Peyer's patch (tissue), 4 donors: ENCODE measurements around the gene CFAP97.

Source experiments
- POLR2A ChIP-seq, 2 donors: fragments of 450-650 bp; IDR thresholded peaks; one replicate each; pipeline ENCODE4 v1.5.1; 2017; ENCODE audit warnings: antibody characterized with exemption in 2 of 2, mild to moderate bottlenecking in 2 of 2, moderate library complexity in 2 of 2
- TF ChIP-seq, protein P1 (sequence below), 6 experiments: fragments of 450-650 bp in 4 of 6; fragments of 200-600 bp in 2 of 6; sonication (generic) in 1 of 6; IDR thresholded peaks; one replicate each; pipeline ENCODE4 v1.5.1; 2017 to 2019; ENCODE audit warnings: antibody characterized with exemption in 6 of 6, mild to moderate bottlenecking in 3 of 6, moderate library complexity in 1 of 6

DNA sequence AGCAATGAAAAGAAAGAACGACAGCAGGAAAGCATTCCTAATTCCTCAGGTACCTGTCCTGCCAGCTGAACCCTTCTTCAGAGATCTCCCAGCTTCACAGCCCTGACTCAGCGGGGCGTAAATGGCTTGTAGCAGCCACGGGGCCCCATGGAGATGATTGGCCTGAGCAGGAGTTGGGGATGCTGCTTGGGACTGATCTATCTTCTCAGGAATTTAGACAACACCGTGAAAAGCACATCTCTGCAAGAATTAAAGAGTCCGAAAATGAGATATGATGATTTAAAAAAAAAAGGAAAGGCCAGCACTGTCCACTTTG lies 83.2 kb downstream of the CFAP97 start:
- TF ChIP-seq, protein P1, sequence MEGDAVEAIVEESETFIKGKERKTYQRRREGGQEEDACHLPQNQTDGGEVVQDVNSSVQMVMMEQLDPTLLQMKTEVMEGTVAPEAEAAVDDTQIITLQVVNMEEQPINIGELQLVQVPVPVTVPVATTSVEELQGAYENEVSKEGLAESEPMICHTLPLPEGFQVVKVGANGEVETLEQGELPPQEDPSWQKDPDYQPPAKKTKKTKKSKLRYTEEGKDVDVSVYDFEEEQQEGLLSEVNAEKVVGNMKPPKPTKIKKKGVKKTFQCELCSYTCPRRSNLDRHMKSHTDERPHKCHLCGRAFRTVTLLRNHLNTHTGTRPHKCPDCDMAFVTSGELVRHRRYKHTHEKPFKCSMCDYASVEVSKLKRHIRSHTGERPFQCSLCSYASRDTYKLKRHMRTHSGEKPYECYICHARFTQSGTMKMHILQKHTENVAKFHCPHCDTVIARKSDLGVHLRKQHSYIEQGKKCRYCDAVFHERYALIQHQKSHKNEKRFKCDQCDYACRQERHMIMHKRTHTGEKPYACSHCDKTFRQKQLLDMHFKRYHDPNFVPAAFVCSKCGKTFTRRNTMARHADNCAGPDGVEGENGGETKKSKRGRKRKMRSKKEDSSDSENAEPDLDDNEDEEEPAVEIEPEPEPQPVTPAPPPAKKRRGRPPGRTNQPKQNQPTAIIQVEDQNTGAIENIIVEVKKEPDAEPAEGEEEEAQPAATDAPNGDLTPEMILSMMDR (IDR thresholded peaks at IDR 0.05): no peak
- no peak for TF ChIP-seq POLR2A (IDR thresholded peaks at IDR 0.05)
